GM23338 (cell line): ENCODE data around the gene JTB. TPM values are rescaled to one million over a fixed set of nuclear protein-coding genes. Genes with fewer than 3 reads are reported as not detected.

Source experiments
- ATAC-seq: fragments of 200-7000 bp; cut with Tn5 transposase; 3 replicates; pipeline ENCODE4 v1.9.1; 2020
- DNase-seq: peaks from one replicate; pipeline ENCODE4 v3.0.0-alpha.2; 2015; ENCODE audit warnings: low spot score
- H2AFZ ChIP-seq: fragments of 200-600 bp; sonication (generic); 2 replicates; pipeline ENCODE4 v1.8.0; 2016; ENCODE audit warnings: antibody characterized with exemption, mild to moderate bottlenecking, moderate library complexity
- H3F3A ChIP-seq: fragments of 200-600 bp; sonication (generic); replicated peaks from 2 replicates; pipeline ENCODE4 v1.8.0; 2017; ENCODE audit warnings: antibody characterized with exemption, mixed run types, low read depth
- H3K27ac ChIP-seq: fragments of 200-600 bp; sonication (generic); 2 replicates; pipeline ENCODE4 v1.6.1; 2016; ENCODE audit warnings: low read depth
- H3K27me3 ChIP-seq: fragments of 200-600 bp; sonication (generic); 2 replicates; pipeline ENCODE4 v1.8.0; 2016; ENCODE audit warnings: mild to moderate bottlenecking, mixed run types, moderate library complexity; ENCODE audit not compliant: insufficient read depth
- H3K36me3 ChIP-seq: fragments of 200-600 bp; sonication (generic); 2 replicates; pipeline ENCODE4 v1.8.0; 2016; ENCODE audit warnings: mild to moderate bottlenecking; ENCODE audit not compliant: insufficient read depth
- H3K4me1 ChIP-seq: fragments of 200-600 bp; sonication (generic); 2 replicates; pipeline ENCODE4 v1.8.0; 2016; ENCODE audit warnings: mild to moderate bottlenecking, moderate library complexity; ENCODE audit not compliant: insufficient read depth
- H3K4me2 ChIP-seq: fragments of 200-600 bp; sonication (generic); 2 replicates; pipeline ENCODE4 v1.7.1; 2017; ENCODE audit warnings: mixed run types
- H3K4me3 ChIP-seq: fragments of 200-600 bp; sonication (generic); 2 replicates; pipeline ENCODE4 v1.6.1; 2016; ENCODE audit warnings: mixed run types
- H3K79me2 ChIP-seq: fragments of 200-600 bp; sonication (generic); replicated peaks from 2 replicates; pipeline ENCODE4 v1.8.0; 2017; ENCODE audit warnings: mild to moderate bottlenecking; ENCODE audit not compliant: insufficient read depth
- H3K9me2 ChIP-seq: fragments of 200-600 bp; sonication (generic); 2 replicates; pipeline ENCODE4 v1.8.0; 2017; ENCODE audit not compliant: insufficient read depth
- H4K20me1 ChIP-seq: fragments of 200-600 bp; sonication (generic); replicated peaks from 2 replicates; pipeline ENCODE4 v1.8.0; 2017; ENCODE audit warnings: mild to moderate bottlenecking; ENCODE audit not compliant: insufficient read depth
- H3K27ac Mint-ChIP-seq: 2 replicates; pipeline ENCODE4 v1.8.0; 2020; ENCODE audit warnings: inconsistent platforms, mild to moderate bottlenecking, moderate library complexity, mixed read lengths
- H3K27me3 Mint-ChIP-seq: 3 replicates; pipeline ENCODE4 v1.8.0; 2022; ENCODE audit warnings: low read depth, mild to moderate bottlenecking, moderate library complexity, mixed read lengths, inconsistent platforms; ENCODE audit not compliant: insufficient read depth, poor library complexity
- H3K36me3 Mint-ChIP-seq: 3 replicates; pipeline ENCODE4 v1.8.0; 2021; ENCODE audit warnings: low read depth, mild to moderate bottlenecking, inconsistent platforms, moderate library complexity, mixed read lengths
- H3K4me1 Mint-ChIP-seq: 3 replicates; pipeline ENCODE4 v1.8.0; 2020; ENCODE audit warnings: mild to moderate bottlenecking, inconsistent platforms, mixed read lengths
- H3K4me3 Mint-ChIP-seq: 3 replicates; pipeline ENCODE4 v1.8.0; 2021; ENCODE audit warnings: moderate library complexity, mild to moderate bottlenecking, inconsistent platforms, mixed read lengths
- H3K9me3 Mint-ChIP-seq: 3 replicates; pipeline ENCODE4 v1.8.0; 2020; ENCODE audit warnings: moderate library complexity, mild to moderate bottlenecking, inconsistent platforms, mixed read lengths
- EZH2phosphoT487 ChIP-seq: fragments of 200-600 bp; sonication (generic); IDR thresholded peaks from one replicate; pipeline ENCODE4 v1.8.1; 2018; ENCODE audit warnings: antibody characterized with exemption; ENCODE audit not compliant: unreplicated experiment
- JUNB ChIP-seq: IDR thresholded peaks from one replicate; pipeline ENCODE4 v1.6.1; 2016; ENCODE audit warnings: antibody characterized with exemption; ENCODE audit not compliant: unreplicated experiment
- polyA plus RNA-seq: library from polyadenylated mRNA; unstranded; fragments of >200 nt; fragmentation: Nextera tagmentation; extraction: Ambion mirVana; gene quantifications from 2 replicates; pipeline ENCODE4 v1.2.1, GENCODE V29; 2016
- total RNA-seq: library from RNA; depleted of rRNA; stranded (reverse); fragments of >200 nt; shearing (Covaris generic); gene quantifications from 2 replicates; pipeline ENCODE4 v1.2.3, GENCODE V29; 2014
- TF ChIP-seq, protein P1 (sequence below): IDR thresholded peaks from one replicate; pipeline ENCODE4 v1.6.1; 2018; ENCODE audit warnings: antibody characterized with exemption; ENCODE audit not compliant: unreplicated experiment
- TF ChIP-seq, protein P2 (sequence below): fragments of 250-450 bp; sonication (Bioruptor Pico); IDR thresholded peaks from 2 replicates; pipeline ENCODE4 v1.5.0; 2020; ENCODE audit warnings: mild to moderate bottlenecking, moderate library complexity

Gene JTB
- total and polyA plus RNA-seq, 2 experiments from 2014 or later, result 140 to 208 TPM

GRCh38 chr1:153953859-153954365 is 23.6 kb downstream of the JTB start:
- H3K36me3 Mint-ChIP-seq, result peaks cover 39% of the 10 kb centered on the region
- Histone ChIP-seq H3K27me3 (no peaks in the 10 kb centered on the region), H3K4me2 (no peak overlapping the region), H3K36me3 (peaks cover 14% of the 10 kb centered on the region; the same call in 1 of the 2 replicates), H4K20me1 (peaks cover 34% of the 10 kb centered on the region), H3K4me3 (no peak overlapping the region), H3K79me2 (peaks cover 50% of the 10 kb centered on the region), H2AFZ (no peak overlapping the region), H3K4me1 (peaks cover 11% of the 10 kb centered on the region), H3K27ac (no peak overlapping the region), H3F3A (peaks cover 8% of the 10 kb centered on the region), H3K9me2 (no peaks in the 10 kb centered on the region)
- peaks cover 24% of the 10 kb centered on the region for H3K27me3 Mint-ChIP-seq
- H3K27ac Mint-ChIP-seq, result peak overlapping the region; percentile 22; the same call in 1 of the 2 replicates
- no peak for ATAC-seq
- no peak overlapping the region for H3K4me3 Mint-ChIP-seq
- DNase-seq, result no peak
- H3K9me3 Mint-ChIP-seq, result peaks cover 3% of the 10 kb centered on the region; the same call in 2 of the 3 replicates
- H3K4me1 Mint-ChIP-seq, result peaks cover 18% of the 10 kb centered on the region
- TF ChIP-seq EZH2phosphoT487 (no peak), JUNB (no peak)
- TF ChIP-seq, protein P1, sequence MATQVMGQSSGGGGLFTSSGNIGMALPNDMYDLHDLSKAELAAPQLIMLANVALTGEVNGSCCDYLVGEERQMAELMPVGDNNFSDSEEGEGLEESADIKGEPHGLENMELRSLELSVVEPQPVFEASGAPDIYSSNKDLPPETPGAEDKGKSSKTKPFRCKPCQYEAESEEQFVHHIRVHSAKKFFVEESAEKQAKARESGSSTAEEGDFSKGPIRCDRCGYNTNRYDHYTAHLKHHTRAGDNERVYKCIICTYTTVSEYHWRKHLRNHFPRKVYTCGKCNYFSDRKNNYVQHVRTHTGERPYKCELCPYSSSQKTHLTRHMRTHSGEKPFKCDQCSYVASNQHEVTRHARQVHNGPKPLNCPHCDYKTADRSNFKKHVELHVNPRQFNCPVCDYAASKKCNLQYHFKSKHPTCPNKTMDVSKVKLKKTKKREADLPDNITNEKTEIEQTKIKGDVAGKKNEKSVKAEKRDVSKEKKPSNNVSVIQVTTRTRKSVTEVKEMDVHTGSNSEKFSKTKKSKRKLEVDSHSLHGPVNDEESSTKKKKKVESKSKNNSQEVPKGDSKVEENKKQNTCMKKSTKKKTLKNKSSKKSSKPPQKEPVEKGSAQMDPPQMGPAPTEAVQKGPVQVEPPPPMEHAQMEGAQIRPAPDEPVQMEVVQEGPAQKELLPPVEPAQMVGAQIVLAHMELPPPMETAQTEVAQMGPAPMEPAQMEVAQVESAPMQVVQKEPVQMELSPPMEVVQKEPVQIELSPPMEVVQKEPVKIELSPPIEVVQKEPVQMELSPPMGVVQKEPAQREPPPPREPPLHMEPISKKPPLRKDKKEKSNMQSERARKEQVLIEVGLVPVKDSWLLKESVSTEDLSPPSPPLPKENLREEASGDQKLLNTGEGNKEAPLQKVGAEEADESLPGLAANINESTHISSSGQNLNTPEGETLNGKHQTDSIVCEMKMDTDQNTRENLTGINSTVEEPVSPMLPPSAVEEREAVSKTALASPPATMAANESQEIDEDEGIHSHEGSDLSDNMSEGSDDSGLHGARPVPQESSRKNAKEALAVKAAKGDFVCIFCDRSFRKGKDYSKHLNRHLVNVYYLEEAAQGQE, result no peak
- TF ChIP-seq, protein P2, sequence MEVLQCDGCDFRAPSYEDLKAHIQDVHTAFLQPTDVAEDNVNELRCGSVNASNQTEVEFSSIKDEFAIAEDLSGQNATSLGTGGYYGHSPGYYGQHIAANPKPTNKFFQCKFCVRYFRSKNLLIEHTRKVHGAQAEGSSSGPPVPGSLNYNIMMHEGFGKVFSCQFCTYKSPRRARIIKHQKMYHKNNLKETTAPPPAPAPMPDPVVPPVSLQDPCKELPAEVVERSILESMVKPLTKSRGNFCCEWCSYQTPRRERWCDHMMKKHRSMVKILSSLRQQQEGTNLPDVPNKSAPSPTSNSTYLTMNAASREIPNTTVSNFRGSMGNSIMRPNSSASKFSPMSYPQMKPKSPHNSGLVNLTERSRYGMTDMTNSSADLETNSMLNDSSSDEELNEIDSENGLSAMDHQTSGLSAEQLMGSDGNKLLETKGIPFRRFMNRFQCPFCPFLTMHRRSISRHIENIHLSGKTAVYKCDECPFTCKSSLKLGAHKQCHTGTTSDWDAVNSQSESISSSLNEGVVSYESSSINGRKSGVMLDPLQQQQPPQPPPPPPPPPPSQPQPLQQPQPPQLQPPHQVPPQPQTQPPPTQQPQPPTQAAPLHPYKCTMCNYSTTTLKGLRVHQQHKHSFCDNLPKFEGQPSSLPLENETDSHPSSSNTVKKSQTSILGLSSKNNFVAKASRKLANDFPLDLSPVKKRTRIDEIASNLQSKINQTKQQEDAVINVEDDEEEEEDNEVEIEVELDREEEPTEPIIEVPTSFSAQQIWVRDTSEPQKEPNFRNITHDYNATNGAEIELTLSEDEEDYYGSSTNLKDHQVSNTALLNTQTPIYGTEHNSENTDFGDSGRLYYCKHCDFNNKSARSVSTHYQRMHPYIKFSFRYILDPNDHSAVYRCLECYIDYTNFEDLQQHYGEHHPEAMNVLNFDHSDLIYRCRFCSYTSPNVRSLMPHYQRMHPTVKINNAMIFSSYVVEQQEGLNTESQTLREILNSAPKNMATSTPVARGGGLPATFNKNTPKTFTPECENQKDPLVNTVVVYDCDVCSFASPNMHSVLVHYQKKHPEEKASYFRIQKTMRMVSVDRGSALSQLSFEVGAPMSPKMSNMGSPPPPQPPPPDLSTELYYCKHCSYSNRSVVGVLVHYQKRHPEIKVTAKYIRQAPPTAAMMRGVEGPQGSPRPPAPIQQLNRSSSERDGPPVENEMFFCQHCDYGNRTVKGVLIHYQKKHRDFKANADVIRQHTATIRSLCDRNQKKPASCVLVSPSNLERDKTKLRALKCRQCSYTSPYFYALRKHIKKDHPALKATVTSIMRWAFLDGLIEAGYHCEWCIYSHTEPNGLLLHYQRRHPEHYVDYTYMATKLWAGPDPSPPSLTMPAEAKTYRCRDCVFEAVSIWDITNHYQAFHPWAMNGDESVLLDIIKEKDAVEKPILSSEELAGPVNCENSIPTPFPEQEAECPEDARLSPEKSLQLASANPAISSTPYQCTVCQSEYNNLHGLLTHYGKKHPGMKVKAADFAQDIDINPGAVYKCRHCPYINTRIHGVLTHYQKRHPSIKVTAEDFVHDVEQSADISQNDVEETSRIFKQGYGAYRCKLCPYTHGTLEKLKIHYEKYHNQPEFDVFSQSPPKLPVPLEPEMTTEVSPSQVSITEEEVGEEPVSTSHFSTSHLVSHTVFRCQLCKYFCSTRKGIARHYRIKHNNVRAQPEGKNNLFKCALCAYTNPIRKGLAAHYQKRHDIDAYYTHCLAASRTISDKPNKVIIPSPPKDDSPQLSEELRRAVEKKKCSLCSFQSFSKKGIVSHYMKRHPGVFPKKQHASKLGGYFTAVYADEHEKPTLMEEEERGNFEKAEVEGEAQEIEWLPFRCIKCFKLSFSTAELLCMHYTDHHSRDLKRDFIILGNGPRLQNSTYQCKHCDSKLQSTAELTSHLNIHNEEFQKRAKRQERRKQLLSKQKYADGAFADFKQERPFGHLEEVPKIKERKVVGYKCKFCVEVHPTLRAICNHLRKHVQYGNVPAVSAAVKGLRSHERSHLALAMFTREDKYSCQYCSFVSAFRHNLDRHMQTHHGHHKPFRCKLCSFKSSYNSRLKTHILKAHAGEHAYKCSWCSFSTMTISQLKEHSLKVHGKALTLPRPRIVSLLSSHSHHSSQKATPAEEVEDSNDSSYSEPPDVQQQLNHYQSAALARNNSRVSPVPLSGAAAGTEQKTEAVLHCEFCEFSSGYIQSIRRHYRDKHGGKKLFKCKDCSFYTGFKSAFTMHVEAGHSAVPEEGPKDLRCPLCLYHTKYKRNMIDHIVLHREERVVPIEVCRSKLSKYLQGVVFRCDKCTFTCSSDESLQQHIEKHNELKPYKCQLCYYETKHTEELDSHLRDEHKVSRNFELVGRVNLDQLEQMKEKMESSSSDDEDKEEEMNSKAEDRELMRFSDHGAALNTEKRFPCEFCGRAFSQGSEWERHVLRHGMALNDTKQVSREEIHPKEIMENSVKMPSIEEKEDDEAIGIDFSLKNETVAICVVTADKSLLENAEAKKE (CRISPR knock-in tag), result no peak
